Activated naive CD8-positive, alpha-beta T cell treated with anti-CD3 and anti-CD28 coated beads, Interleukin-2, amount 10 ng/mL, durations not matched to agents 7 days and 5 days (primary cell): ENCODE results near the gene GALNT9. TPM values are rescaled to one million over a fixed set of nuclear protein-coding genes. Genes with fewer than 3 reads are reported as not detected.
"Not testable (repeated sequence)": the region's sequence is repeated elsewhere in the genome, so short reads cannot be mapped to it uniquely, and the experiment has no call there.

Experiments used
- ATAC-seq: fragments of 150-1000 bp; cut with Tn5 transposase; one replicate; pipeline ENCODE4 v1.10.0; 2021; ENCODE audit warnings: low read depth, moderate library complexity
- POLR2A ChIA-PET: fragments of 350-600 bp; sonication (Branson Sonifier 250); formaldehyde crosslinking; loops from one replicate; lab custom pipeline; 2021; ENCODE audit warnings: antibody characterized with exemption; lab: Charles Lee
- DNase-seq: peaks from one replicate; pipeline ENCODE4 v3.0.0; 2021
- H3K27ac Mint-ChIP-seq: one replicate; pipeline ENCODE4 v1.8.0; 2022; ENCODE audit warnings: mild to moderate bottlenecking, mixed read lengths
- H3K27me3 Mint-ChIP-seq: one replicate; pipeline ENCODE4 v1.8.0; 2022; ENCODE audit warnings: mild to moderate bottlenecking, moderate library complexity, mixed read lengths
- H3K36me3 Mint-ChIP-seq: one replicate; pipeline ENCODE4 v1.8.0; 2021; ENCODE audit warnings: mild to moderate bottlenecking, mixed read lengths
- H3K4me1 Mint-ChIP-seq: one replicate; pipeline ENCODE4 v1.8.0; 2021; ENCODE audit warnings: mixed read lengths
- H3K4me3 Mint-ChIP-seq: one replicate; pipeline ENCODE4 v1.8.0; 2022; ENCODE audit warnings: mild to moderate bottlenecking, moderate library complexity, mixed read lengths
- H3K9me3 Mint-ChIP-seq: one replicate; pipeline ENCODE4 v1.8.0; 2021; ENCODE audit warnings: mixed read lengths
- total RNA-seq, 2 experiments: library from RNA; stranded (reverse); gene quantifications; one replicate each; pipeline ENCODE4 v1.2.3, GENCODE V29; 2021

Gene GALNT9
- total RNA-seq, 2 experiments from 2014 or later, result not detected

GRCh38 chr12:132204063-132204792 lies 125.2 kb downstream of the GALNT9 start:
- H3K9me3 Mint-ChIP-seq, result no peaks in the 10 kb centered on the region
- no peak for ATAC-seq
- POLR2A ChIA-PET, result interaction anchor here (1.1 kb wide), 1 partner anchor 15 kb away, joined by 3 read pairs; no protein-coding TSS in a partner anchor
- no peaks in the 10 kb centered on the region for H3K36me3 Mint-ChIP-seq
- peaks cover 31% of the 10 kb centered on the region for H3K27me3 Mint-ChIP-seq
- H3K27ac Mint-ChIP-seq, result no peak overlapping the region
- no peak overlapping the region for H3K4me3 Mint-ChIP-seq
- DNase-seq, result no peak
- H3K4me1 Mint-ChIP-seq, result no peaks in the 10 kb centered on the region

- H3K9me3 Mint-ChIP-seq, result no peaks in the 10 kb centered on the region
- POLR2A ChIA-PET, result no interaction called here
These were observed 126.3 kb downstream of the GALNT9 start for GRCh38 chr12:132202929-132203721.

GRCh38 chr12:132201391-132202120 lies 127.8 kb downstream of the GALNT9 start:
- POLR2A ChIA-PET, result no interaction called here
- Mint-ChIP-seq H3K9me3 (no peaks in the 10 kb centered on the region), H3K4me3 (no peak overlapping the region), H3K27me3 (peaks cover 25% of the 10 kb centered on the region), H3K4me1 (no peaks in the 10 kb centered on the region), H3K36me3 (no peaks in the 10 kb centered on the region), H3K27ac (no peak overlapping the region)
- ATAC-seq, result no peak
- DNase-seq, result no peak

More at GRCh38 chr12:132202929-132203721, 126.3 kb downstream of the GALNT9 start:
- Mint-ChIP-seq H3K4me3 (no peak overlapping the region), H3K36me3 (no peaks in the 10 kb centered on the region), H3K27me3 (peaks cover 31% of the 10 kb centered on the region), H3K4me1 (no peaks in the 10 kb centered on the region), H3K27ac (no peak overlapping the region)
- ATAC-seq (no peak), DNase-seq (no peak)

GRCh38 chr12:132200800-132201199 lies 128.6 kb downstream of the GALNT9 start:
- H3K36me3 Mint-ChIP-seq, result no peaks in the 10 kb centered on the region
- POLR2A ChIA-PET, result no interaction called here
- ATAC-seq (no peak), DNase-seq (no peak)
- no peak overlapping the region for H3K27ac Mint-ChIP-seq
- H3K9me3 Mint-ChIP-seq, result no peaks in the 10 kb centered on the region
- no peak overlapping the region for H3K4me3 Mint-ChIP-seq
- H3K4me1 Mint-ChIP-seq, result no peaks in the 10 kb centered on the region
- H3K27me3 Mint-ChIP-seq, result peaks cover 18% of the 10 kb centered on the region

- no peak overlapping the region for H3K4me3 Mint-ChIP-seq
- H3K4me1 Mint-ChIP-seq, result no peaks in the 10 kb centered on the region
- POLR2A ChIA-PET, result no interaction called here
- H3K9me3 Mint-ChIP-seq, result no peaks in the 10 kb centered on the region
- no peaks in the 10 kb centered on the region for H3K36me3 Mint-ChIP-seq
- no peak overlapping the region for H3K27ac Mint-ChIP-seq
- ATAC-seq (no peak), DNase-seq (no peak)
- peaks cover 10% of the 10 kb centered on the region for H3K27me3 Mint-ChIP-seq
These were observed 129.7 kb downstream of the GALNT9 start for GRCh38 chr12:132199526-132200319.

GRCh38 chr12:132199101-132199500 lies 130.3 kb downstream of the GALNT9 start:
- Mint-ChIP-seq H3K27ac (no peak overlapping the region), H3K36me3 (no peaks in the 10 kb centered on the region), H3K4me3 (no peak overlapping the region), H3K4me1 (no peaks in the 10 kb centered on the region), H3K27me3 (peaks cover 4% of the 10 kb centered on the region), H3K9me3 (peaks cover 2% of the 10 kb centered on the region)
- DNase-seq, result no peak
- no peak for ATAC-seq
- POLR2A ChIA-PET, result no interaction called here

- no peaks in the 10 kb centered on the region for H3K4me1 Mint-ChIP-seq
- H3K27ac Mint-ChIP-seq, result no peak overlapping the region
- peaks cover 8% of the 10 kb centered on the region for H3K9me3 Mint-ChIP-seq
- DNase-seq, result no peak
- no peaks in the 10 kb centered on the region for H3K27me3 Mint-ChIP-seq
- POLR2A ChIA-PET, result no interaction called here
- no peak overlapping the region for H3K4me3 Mint-ChIP-seq
- H3K36me3 Mint-ChIP-seq, result no peaks in the 10 kb centered on the region
- ATAC-seq, result no peak
These were observed 131.6 kb downstream of the GALNT9 start for GRCh38 chr12:132197581-132198354.

GRCh38 chr12:132196873-132197390 lies 132.5 kb downstream of the GALNT9 start:
- Mint-ChIP-seq H3K9me3 (peaks cover 8% of the 10 kb centered on the region), H3K36me3 (no peaks in the 10 kb centered on the region), H3K27ac (no peak overlapping the region), H3K4me1 (no peaks in the 10 kb centered on the region), H3K27me3 (no peaks in the 10 kb centered on the region), H3K4me3 (no peak overlapping the region)
- no peak for DNase-seq
- POLR2A ChIA-PET, result no interaction called here
- ATAC-seq, result no peak

- Mint-ChIP-seq H3K4me3 (no peak overlapping the region), H3K4me1 (no peaks in the 10 kb centered on the region), H3K36me3 (no peaks in the 10 kb centered on the region), H3K27me3 (no peaks in the 10 kb centered on the region), H3K27ac (no peak overlapping the region), H3K9me3 (peaks cover 8% of the 10 kb centered on the region)
- ATAC-seq (no peak), DNase-seq (no peak)
- POLR2A ChIA-PET, result no interaction called here
These were observed 133.1 kb downstream of the GALNT9 start for GRCh38 chr12:132196038-132196872.

GRCh38 chr12:132195242-132195641 lies 134.1 kb downstream of the GALNT9 start:
- H3K27ac Mint-ChIP-seq, H3K36me3 Mint-ChIP-seq, H3K27me3 Mint-ChIP-seq, ATAC-seq, POLR2A ChIA-PET, H3K4me1 Mint-ChIP-seq, H3K9me3 Mint-ChIP-seq, DNase-seq, H3K4me3 Mint-ChIP-seq: not testable (repeated sequence)

- no peak overlapping the region for H3K27ac Mint-ChIP-seq
- POLR2A ChIA-PET, result no interaction called here
- H3K27me3 Mint-ChIP-seq, result no peaks in the 10 kb centered on the region
- ATAC-seq, result no peak
- no peak for DNase-seq
- H3K36me3 Mint-ChIP-seq, result no peaks in the 10 kb centered on the region
- peaks cover 2% of the 10 kb centered on the region for H3K4me1 Mint-ChIP-seq
- H3K9me3 Mint-ChIP-seq, result peaks cover 8% of the 10 kb centered on the region
- H3K4me3 Mint-ChIP-seq, result no peak overlapping the region
These were observed 134.8 kb downstream of the GALNT9 start for GRCh38 chr12:132194556-132194955.
